CD4-positive, alpha-beta T cell treated with Interferon alpha-2 for 1 hour (primary cell): ENCODE results near the gene PLVAP.

Source experiments
- DNase-seq, 2 donors: peaks; one replicate each; pipeline ENCODE4 v3.0.0-alpha.2; 2020 to 2022

PLVAP gene

GRCh38 chr19:17320435-17320834 lies 56.7 kb downstream of the PLVAP start:
- DNase-seq: no peak

- DNase-seq: no peak
These were observed 57.5 kb downstream of the PLVAP start for GRCh38 chr19:17319473-17320238.

- no peak for DNase-seq
These were observed 58.2 kb downstream of the PLVAP start for GRCh38 chr19:17318966-17319365.

GRCh38 chr19:17314007-17314593 lies 63.0 kb downstream of the PLVAP start:
- DNase-seq: no peak

- DNase-seq: no peak
These were observed 64.7 kb downstream of the PLVAP start for GRCh38 chr19:17312189-17313113.

GRCh38 chr19:17311455-17312188 lies 65.5 kb downstream of the PLVAP start:
- no peak for DNase-seq

- DNase-seq: no peak
These were observed 67.1 kb downstream of the PLVAP start for GRCh38 chr19:17309965-17310461.

GRCh38 chr19:17309198-17309964 lies 67.8 kb downstream of the PLVAP start, which contains the start of gene DDA1:
TSS of gene DDA1 (plus strand) at chr19:17309563. CDS start at chr19:17309655, 92 bp downstream.
- DNase-seq: peak; percentile 100

- no peak for DNase-seq
These were observed 69.2 kb downstream of the PLVAP start for GRCh38 chr19:17307876-17308377.

- DNase-seq: no peak
These were observed 70.8 kb downstream of the PLVAP start for GRCh38 chr19:17306285-17306714.

GRCh38 chr19:17305517-17306284 lies 71.4 kb downstream of the PLVAP start, which contains the start of gene MRPL34:
TSS of gene MRPL34 (plus strand) at chr19:17305872. CDS start at chr19:17305893, 21 bp downstream.
- DNase-seq: peak; percentile 99

- no peak for DNase-seq
These were observed 72.0 kb downstream of the PLVAP start for GRCh38 chr19:17305216-17305516.

GRCh38 chr19:17304386-17305215 lies 72.5 kb downstream of the PLVAP start:
- DNase-seq: no peak

GRCh38 chr19:17303940-17304267 lies 73.2 kb downstream of the PLVAP start:
- no peak for DNase-seq

GRCh38 chr19:17303167-17303939 lies 73.8 kb downstream of the PLVAP start, which contains the start of gene ABHD8:
TSS of gene ABHD8 (minus strand) at chr19:17303425. CDS start at chr19:17301616, 1,809 bp downstream.
- DNase-seq: peak; percentile 94 to 95

GRCh38 chr19:17302391-17303166 lies 74.6 kb downstream of the PLVAP start:
- peak; percentile 28 to 32 for DNase-seq
